Measurements from ENCODE around the gene PNPLA1. TPM values are rescaled to one million over a fixed set of nuclear protein-coding genes. Genes with fewer than 3 reads are reported as not detected.

Gene PNPLA1
- total RNA-seq, 1 donor from 2014 or later, result not detected

GRCh38 chr6:36329798-36330291 lies 60.0 kb downstream of the PNPLA1 start:
- Mint-ChIP-seq H3K27me3 (ENCODE audit: low read depth) (peaks cover 51% of the 10 kb centered on the region), H3K4me1 (ENCODE audit: low read depth) (peaks cover 3% of the 10 kb centered on the region), H3K9me3 (ENCODE audit: low read depth) (no peaks in the 10 kb centered on the region), H3K36me3 (ENCODE audit: low read depth) (no peaks in the 10 kb centered on the region), H3K27ac (ENCODE audit: unreplicated experiment) (no peak overlapping the region), H3K4me3 (ENCODE audit: unreplicated experiment) (no peak overlapping the region)
- no peak for TF ChIP-seq CTCF (IDR thresholded peaks at IDR 0.05)
- DNase-seq (ENCODE audit: low spot score), result no peak

- Mint-ChIP-seq H3K27ac (ENCODE audit: unreplicated experiment) (no peak overlapping the region), H3K9me3 (ENCODE audit: low read depth) (no peaks in the 10 kb centered on the region), H3K4me3 (ENCODE audit: unreplicated experiment) (no peak overlapping the region), H3K36me3 (ENCODE audit: low read depth) (no peaks in the 10 kb centered on the region), H3K4me1 (ENCODE audit: low read depth) (peaks cover 3% of the 10 kb centered on the region), H3K27me3 (ENCODE audit: low read depth) (peaks cover 56% of the 10 kb centered on the region)
- TF ChIP-seq CTCF (IDR thresholded peaks at IDR 0.05), result no peak
- no peak for DNase-seq (ENCODE audit: low spot score)
Observed at GRCh38 chr6:36330366-36330765, 60.5 kb downstream of the PNPLA1 start.

GRCh38 chr6:36331381-36331780 lies 61.5 kb downstream of the PNPLA1 start:
- Mint-ChIP-seq H3K4me1 (ENCODE audit: low read depth) (peaks cover 3% of the 10 kb centered on the region), H3K27me3 (ENCODE audit: low read depth) (peaks cover 59% of the 10 kb centered on the region), H3K27ac (ENCODE audit: unreplicated experiment) (no peak overlapping the region), H3K4me3 (ENCODE audit: unreplicated experiment) (no peak overlapping the region), H3K9me3 (ENCODE audit: low read depth) (no peaks in the 10 kb centered on the region), H3K36me3 (ENCODE audit: low read depth) (no peaks in the 10 kb centered on the region)
- DNase-seq (ENCODE audit: low spot score), result no peak
- no peak for TF ChIP-seq CTCF (IDR thresholded peaks at IDR 0.05)

- H3K4me1 Mint-ChIP-seq (ENCODE audit: low read depth), result peaks cover 3% of the 10 kb centered on the region
- no peak for TF ChIP-seq CTCF (IDR thresholded peaks at IDR 0.05)
- H3K4me3 Mint-ChIP-seq (ENCODE audit: unreplicated experiment), result no peak overlapping the region
- no peak for DNase-seq (ENCODE audit: low spot score)
- no peaks in the 10 kb centered on the region for H3K36me3 Mint-ChIP-seq (ENCODE audit: low read depth)
- H3K9me3 Mint-ChIP-seq (ENCODE audit: low read depth), result no peaks in the 10 kb centered on the region
- peaks cover 60% of the 10 kb centered on the region for H3K27me3 Mint-ChIP-seq (ENCODE audit: low read depth)
- no peak overlapping the region for H3K27ac Mint-ChIP-seq (ENCODE audit: unreplicated experiment)
Observed at GRCh38 chr6:36333171-36333895, 63.5 kb downstream of the PNPLA1 start.

GRCh38 chr6:36333931-36334725 lies 64.3 kb downstream of the PNPLA1 start:
- Mint-ChIP-seq H3K27ac (ENCODE audit: unreplicated experiment) (no peak overlapping the region), H3K9me3 (ENCODE audit: low read depth) (no peaks in the 10 kb centered on the region), H3K36me3 (ENCODE audit: low read depth) (no peaks in the 10 kb centered on the region), H3K27me3 (ENCODE audit: low read depth) (peaks cover 56% of the 10 kb centered on the region), H3K4me1 (ENCODE audit: low read depth) (peaks cover 3% of the 10 kb centered on the region), H3K4me3 (ENCODE audit: unreplicated experiment) (no peak overlapping the region)
- DNase-seq (ENCODE audit: low spot score), result no peak
- no peak for TF ChIP-seq CTCF (IDR thresholded peaks at IDR 0.05)

Measured in chondrocyte (in vitro differentiated cells).